ENCODE measurements around the gene VSNL1.

Gene VSNL1

DNA sequence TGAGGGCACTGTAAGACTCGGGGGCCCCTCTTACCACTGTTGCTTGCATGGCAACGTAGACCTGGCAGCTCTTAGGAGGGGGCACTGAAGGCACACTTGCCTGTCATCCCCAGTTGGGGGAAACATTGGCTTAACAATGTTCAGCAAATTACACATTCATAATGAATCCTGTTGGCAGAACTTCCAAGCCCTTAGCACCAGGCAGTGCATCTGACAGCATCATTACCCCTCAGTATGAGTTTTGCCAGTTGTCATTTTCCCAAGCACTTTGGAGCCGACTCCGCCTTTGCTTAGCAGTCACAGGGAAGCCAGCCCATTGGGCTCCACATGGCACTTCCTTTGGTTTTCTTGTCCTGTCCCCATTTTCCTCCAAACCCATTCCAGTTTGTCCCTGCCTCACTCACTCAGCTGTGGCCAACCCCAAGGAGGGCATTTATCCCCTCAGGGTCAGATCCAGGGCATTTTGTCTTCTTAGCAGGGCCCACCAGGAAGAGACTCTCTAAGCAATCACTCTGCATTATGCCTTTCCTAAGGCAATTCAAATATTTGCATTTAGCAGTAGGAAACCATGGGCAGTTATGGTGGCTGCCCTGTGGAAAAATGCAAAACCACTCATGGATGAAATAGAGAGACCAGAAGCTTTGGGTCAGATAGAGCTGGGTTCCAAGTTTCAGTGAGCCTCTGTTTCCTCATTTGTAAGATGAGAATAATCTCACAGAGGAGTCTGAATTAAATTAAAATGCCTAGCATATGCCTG lies 73.9 kb downstream of the VSNL1 start:
- DNase-seq (ENCODE audit: low read depth) = no peak

DNA sequence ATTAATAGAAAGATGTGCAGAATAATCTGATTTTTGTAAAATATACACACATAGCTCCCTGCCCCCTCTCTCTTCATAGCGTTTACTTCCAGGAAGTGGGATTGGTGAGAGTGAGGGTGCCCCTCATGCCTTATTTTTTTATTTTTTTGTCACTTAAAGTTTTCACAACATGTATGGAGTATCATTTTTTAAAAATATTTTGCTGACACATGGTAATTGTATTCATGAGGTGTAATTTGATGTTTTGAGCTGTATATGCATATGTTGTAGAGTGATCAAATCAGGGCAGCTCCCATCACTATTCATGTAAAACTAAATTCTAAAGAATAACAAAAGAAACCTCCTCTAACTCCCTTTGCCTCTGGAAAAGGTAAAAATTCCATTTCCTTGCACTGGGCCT lies 74.7 kb downstream of the VSNL1 start:
- DNase-seq (ENCODE audit: low read depth) = no peak

DNA sequence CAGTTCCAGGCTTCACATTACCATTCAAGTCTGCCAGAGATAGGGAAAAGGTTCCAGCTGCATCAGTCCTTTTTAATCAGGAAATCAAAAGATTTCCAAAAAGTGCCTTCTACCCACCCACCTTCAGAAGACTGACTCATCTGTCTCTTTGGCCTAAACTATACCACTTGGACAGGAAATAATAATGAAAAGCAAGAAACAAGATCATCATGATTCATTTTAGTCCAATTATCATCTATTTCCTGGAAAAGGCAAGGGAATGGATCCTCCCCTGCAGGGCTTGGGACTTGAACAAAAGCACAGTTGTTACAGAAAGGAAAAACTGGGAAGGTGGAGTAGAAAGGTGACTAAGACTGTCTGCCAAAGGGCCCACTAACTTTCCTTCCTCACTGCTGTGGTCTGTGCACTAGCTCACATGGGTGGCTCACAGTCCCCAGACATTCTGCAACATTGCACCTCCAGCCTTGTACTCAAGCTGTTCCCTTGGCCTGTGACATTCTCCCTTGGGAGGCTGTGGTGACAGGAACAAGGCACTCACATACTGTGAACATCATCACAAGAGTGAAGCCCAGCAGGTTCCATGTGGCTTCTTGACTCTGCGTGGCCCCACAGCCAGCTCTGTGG lies 75.3 kb downstream of the VSNL1 start:
- DNase-seq (ENCODE audit: low read depth) = peak; percentile 64

DNA sequence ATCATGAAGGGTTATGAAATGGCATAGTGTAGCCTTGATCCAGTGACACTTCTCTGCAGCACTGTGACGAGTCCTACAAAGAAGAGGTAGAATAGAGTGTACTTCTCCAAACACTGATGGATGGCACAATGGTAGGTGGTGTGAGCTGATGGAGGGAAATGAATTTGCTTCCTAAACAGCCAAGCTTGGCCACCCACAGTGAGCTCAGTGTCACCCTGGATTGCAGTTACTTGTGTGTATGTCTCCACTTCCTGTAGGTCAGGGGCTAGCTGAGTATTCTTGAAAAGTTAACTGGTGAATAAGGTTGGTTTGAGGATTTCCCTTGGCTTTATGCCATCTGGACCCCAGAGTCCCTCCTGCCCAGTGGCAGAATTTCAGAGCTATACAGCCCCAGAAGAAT lies 75.9 kb downstream of the VSNL1 start:
- DNase-seq (ENCODE audit: low read depth) = no peak

DNA sequence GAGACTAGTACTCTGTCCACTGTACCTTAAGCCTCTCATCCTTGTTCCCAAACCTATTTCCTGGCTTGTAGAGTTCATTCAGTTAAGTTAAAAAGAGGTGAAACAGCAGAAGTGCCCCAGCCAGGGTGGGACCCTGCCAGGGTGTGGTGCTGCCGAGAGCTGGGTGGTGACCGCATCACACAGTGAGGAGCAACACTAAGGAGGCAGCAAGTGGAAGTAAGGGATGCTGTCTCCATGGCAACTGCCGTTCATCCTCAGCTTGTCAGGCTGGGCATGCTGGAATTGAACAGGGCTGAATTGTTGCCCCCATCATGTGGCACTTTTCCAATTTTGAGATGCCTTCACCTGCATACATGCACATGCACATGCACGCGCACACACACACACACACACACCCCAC lies 77.0 kb downstream of the VSNL1 start:
- no peak for DNase-seq (ENCODE audit: low read depth)

DNA sequence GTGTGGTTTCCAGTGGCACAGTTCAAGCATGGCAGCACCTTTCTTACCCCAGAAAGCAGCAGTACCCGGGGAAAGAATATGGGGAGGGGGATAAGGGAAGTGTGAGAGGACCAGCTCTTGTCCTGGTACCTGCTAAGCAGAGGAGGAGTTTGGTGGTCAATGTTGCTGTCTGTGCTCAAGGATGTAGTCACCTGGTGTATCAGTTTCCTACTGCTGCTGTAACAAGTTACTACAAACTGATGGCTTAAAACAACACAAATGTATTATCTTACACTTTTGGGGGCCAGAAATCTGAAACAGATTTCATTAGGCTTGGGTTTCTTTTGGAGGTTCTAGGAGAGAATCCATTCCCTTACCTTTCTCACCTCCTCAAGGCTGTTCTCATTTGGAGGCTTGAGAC lies 77.5 kb downstream of the VSNL1 start:
- no peak for DNase-seq (ENCODE audit: low read depth)

DNA sequence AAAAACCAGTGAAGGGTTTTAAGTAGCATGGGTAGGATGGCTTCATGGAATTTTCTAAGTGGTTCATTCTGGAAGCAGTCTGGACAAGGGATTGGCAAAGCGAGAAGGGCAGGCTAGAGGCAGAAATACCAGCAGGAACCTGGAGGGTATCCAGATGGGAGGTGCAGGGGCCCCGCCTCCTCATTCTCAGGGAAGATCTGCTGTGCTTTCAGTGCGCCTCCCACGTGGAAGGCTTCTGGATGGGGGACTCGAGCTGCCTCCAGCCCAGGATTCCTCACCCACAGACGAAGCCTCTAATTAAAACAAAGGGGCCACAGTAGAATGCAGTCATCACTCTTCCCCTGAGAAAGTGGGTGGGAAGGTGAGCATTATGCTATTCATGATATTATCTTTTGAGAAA lies 79.8 kb downstream of the VSNL1 start:
- peak; percentile 43 for DNase-seq (ENCODE audit: low read depth)

DNA sequence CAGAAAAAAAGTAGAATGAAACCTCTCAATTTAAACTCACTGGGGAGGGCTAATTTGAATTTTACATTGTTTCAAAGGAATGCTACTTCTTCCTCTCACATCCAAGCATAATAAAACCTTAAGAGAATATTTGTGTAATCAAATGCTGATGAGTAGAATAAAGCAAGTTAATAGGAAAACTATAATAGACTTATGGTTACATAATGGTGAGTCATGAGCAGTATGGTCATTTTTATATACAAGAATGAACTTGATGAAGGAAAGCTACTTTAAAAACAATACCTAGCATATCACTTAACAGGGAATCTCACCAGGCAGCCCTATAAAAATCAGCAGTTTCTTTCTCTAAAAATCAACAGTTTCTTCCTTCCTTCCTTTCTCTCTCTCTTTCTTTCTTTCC lies 80.3 kb downstream of the VSNL1 start:
- peak; percentile 75 for DNase-seq (ENCODE audit: low read depth)

DNA sequence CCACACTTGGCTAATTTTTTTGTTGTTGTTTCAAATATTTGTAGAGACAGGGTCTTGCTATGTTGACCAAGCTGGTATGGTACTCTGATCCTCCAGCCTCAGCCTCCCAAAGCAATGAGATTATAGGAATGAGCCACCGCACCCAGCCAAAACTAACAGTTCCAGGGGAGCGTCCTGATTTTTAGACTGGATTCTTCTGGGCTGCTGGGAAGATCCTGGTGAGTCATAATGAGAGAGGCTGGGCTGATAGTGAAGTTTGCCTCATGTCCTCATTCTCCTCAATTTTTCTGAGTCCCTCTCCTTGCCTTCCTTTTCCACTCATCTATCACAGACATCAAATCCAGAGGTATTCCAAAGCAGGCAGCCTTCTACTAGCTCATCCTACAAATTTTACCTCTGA lies 81.3 kb downstream of the VSNL1 start:
- peak; percentile 82 for DNase-seq (ENCODE audit: low read depth)

DNA sequence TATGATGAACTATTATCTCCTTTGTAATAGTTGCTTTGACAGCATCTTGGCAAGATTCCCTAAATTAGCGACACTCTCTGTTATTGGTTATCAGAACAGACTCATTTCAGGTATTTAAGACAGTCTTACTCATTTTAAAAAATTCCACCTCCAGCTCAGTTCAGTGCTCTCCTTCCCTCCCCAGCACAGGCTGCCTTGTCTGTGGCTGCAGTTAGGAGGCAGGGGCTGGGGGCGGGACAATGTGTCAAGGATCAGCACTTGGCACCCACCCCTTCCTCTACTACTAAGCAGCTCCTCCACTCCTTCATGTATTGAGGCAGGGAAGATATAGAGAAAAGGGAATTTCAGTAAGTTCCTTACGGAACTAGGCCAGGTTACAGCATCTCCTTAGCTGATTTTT lies 85.0 kb downstream of the VSNL1 start:
- no peak for DNase-seq (ENCODE audit: low read depth)

DNA sequence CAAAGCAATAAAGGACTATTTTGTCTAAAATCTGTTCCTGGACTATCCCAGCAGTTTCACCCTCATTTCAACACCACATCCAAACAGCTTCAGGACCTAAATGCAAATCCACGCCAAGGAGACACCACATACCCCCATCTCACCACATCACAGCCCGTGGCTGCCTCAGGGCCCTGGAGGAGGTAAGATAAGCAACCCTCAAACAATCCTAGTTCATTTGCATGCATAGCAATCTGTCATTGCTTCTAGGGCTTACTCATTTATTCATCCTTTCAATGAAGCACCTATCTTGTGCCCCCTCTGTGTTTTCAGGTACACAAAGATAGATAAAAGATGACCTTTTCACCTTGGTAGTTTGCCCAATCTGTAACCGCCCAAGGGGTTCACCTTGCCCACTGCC lies 86.5 kb downstream of the VSNL1 start:
- no peak for DNase-seq (ENCODE audit: low read depth)

DNA sequence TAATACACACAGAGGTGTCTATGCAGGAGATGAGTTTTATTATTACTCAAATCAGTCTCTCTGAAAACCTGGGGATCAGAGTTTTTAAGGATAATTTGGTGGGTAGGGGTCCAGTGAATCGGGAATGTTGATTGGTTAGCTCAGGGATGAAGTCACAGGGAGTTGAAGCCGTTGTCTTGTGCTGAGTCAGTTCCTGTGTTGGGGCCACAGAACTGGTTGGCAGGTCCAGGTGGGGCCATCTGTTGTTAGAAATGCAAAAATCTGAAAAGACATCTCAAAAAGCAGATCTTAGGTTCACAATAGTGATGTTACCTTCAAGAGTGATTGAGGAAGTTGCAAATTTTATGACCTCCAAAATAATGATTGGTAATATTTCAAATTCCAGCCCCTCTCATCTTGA lies 86.9 kb downstream of the VSNL1 start:
- no peak for DNase-seq (ENCODE audit: low read depth)

DNA sequence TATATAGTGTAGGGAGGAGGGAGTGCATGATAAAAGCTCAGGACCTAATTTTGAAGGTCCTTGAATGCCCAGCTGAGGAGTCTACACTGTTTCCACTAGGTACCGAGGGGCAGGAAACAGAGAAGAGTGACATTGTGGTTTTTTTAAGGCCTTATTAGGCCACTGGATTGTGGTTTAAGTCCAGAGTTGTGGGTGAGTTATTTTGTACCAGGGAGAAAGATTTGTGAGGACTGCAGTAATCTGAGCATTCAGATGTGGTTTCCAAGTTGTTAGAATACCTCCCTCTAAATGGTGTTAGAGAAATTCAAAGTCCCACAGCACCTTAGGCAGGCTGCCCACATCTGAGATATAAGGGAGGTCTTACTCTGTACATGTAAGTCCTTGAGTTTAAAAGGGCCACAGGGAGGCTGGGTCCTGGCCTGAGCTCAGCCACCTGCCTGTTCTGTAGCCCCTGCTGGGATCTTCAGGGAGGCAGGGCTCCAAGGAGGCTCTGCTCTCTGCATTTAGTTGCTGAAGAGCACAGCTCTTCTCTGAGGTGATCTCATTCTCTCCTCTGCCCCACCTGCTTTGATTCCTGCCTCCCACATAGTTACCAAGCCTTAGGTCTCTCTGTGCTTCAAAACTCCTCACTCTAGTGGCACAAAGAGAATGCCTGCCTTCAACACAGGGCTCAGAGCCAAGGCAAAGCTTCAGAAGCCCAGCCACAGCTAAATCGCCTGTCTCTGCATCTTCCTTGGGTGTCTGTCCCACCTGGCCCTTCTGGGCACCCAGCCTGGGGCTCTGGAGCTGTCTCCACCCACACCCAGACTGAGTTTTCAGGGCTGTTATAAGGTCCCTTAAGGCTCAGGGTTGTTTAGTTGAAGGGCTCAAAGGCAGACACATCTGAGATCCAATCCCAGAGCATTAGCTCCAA lies 88.1 kb downstream of the VSNL1 start:
- no peak for DNase-seq (ENCODE audit: low read depth)

DNA sequence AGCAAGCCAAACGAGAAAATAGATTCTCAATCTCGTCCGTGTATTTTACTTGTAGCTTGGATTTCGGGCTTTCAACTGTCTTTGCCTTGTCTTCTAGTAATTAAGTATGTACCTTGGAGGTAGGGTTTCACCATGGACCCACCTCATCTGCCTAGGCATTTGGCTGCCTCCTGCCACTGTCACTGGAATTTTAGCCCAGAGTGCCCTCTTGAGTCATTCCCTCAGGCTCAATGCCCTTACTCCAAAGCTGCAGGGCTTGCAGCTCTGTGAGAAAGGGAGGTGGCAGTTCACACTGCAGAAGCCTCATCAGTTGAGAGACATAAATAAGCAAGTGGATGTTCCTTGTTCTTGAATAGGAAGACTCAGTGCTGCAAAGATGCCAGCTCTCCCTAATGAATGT lies 89.6 kb downstream of the VSNL1 start:
- no peak for DNase-seq (ENCODE audit: low read depth)

DNA sequence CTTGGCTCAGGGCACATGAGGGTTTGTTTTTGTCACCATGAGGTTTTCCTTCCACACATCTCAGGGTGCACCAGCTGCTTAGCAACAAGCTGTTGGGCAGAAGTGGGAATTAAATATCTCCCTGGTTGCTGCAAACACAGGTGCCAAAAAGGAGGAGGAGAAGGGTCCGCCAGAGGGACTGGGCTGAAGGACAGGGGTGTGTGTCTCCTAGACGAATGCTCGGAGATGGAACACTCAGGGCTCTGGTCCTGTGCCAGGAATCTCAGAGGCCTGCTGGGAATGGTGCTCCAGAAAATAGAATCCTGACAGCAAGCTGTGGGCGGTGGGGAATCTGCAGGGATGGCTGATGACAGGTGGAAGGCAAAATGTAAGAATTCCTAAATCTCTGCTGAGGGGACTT lies 94.5 kb downstream of the VSNL1 start:
- DNase-seq (ENCODE audit: low read depth) = no peak

DNA sequence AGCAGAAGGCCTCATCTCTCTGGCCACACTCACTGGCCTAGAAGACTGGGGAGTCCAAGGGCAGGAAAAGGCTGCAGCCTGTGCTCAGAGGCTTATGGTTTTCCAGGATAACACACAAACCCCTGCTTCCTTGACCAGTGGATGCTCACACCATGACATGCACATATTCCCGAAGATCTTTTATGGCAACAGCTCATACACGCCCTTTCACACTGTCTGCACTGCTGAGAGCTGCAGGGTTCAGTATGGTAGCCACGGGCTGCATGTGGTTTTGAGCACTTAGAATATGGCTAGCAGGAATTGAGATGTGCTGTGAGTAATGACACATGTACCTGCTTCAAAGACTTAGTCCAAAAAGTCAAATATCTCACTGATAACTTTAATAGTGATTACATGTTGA lies 95.8 kb downstream of the VSNL1 start:
- DNase-seq (ENCODE audit: low read depth) = no peak

DNA sequence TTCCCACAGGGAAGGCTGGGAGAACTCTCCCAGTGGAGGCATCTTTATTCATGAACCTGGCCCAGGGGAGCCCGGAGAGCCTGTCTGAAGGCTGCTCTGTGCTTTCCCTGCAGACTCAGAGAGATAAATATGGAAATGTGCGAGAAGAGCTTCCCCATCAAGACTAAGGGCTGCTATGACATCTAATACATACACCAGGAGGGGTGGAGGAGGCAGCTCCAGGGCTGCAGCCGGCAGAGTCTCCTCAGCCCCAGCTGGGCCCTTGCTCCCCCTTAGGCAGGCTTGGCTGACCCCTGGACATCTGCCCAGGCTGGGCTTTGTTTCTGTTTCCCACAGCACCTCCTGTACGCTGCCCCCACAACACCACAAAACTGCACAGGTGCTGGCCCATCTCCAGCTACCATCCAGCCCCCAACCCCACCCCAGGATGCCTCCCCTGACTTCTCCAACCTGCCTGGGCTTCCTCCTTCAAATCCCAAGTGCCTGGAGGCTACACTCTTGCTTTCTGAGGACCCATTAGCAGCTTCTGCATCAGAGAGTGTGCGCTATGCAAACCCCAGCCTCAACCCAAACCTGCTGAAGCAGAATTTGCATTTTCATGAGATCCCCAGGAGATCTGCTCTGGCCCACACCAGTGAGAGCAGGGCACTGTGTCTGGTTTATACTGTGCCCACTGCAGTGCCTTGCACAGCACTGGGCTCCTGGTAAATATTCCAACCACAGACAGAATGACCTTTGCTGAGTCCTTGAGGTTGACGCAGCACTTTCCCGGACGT lies 96.8 kb downstream of the VSNL1 start:
- DNase-seq (ENCODE audit: low read depth) = no peak

DNA sequence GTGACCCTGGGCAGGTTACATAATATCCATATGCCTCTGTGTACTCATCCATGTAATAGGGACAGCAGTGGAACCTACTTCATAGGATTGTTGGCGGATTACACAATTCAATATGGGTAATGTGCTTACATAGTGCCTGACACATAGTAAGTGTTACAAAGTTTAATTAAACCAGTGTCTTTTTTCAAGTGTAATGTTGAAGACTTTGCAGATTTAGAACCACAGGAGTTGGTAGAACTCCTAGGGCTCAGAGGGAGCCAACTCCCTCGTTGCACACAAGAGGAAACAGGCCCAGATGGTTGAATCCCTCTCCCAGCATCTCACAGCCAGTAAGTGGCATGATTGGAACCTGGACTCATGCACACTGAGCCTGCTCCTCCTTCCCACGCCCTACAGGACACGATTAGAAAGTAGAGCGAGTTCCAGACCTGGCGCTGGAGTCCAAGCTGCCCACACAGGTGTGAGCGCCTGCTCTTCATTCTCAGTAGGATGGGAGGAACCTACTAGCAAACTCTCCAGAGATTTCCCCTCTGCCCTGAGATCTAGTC lies 97.8 kb downstream of the VSNL1 start:
- no peak for DNase-seq (ENCODE audit: low read depth)

DNA sequence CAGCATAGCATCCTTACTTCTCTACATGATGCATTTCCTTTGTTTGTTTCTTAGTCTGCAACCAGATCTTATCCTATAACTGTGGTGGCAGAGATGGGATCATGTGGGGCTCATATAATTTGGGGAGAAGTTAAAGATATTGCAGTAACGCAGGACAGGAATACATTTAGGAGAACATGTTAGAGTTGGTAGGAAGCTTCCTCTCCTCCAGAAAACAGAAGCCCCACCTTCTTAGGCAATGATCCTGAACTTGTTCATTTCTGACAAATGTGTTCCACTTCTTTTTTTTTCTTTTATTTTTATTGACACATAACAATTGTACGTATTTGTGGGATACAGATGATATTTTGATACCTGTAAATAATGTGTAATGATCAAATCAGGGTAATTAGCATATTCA lies 99.9 kb downstream of the VSNL1 start:
- no peak for DNase-seq (ENCODE audit: low read depth)

DNA sequence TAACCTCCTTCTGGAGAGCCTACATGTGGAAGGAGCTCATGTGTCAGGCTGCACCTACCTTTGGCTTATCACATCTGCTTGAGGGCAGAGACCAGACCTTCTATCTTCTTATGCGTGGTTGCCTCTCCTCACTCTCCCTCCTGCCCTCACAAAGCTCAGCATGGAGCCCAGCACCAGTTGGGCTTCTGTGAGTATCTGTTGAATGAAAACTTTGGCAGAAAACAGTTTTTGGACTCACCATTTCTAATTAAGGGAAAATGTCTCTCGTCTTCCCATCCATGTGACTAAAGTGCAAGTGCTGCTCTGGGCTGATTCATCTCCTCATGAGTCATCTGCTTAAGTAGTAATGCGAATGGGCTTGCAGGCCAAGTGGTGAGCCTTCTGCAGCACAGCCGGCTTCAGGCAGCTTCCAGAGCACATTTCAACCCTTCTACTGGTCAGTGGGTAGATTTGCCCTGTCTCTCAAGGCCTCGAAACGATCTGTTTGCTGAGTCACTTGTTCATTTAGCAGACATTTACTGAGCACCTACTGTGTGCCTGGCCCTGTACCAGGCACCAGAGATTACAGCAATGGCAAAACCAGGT lies 102.6 kb downstream of the VSNL1 start:
- DNase-seq (ENCODE audit: low read depth) = peak; percentile 96

DNA sequence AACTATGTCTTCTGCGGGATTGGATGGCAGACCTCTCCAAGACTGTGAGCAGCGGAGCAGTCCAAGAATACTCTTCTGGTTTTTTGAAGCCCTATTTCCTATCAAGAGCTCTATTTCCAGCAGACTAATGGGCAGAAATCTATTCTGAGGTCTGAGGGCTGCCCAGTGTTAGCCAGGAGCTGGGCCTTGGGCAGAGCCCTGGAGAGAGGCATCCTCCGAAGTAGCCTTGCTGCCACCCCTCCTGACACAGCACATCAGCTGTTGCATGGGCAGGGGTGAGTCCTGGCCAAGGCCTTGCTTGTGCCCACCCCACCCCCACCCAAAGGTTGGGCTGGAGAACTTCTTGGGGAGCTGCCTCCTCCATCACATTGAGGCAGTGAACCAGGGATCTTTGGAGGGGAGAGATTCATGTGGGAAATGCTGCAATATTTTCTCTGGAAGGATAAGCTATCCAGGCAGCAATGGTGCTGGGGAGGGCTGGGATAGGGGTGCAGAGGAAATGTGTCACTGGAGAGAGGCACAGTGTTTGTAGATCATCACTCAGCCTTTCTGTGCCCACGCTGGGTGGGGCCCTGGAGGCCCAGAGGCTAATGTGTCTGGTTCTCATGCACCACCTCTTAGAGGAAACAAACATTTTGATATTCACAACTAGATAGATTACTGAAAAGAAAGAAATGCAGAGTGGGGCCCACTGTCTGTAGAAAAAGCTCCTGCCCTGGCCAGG lies 104.7 kb downstream of the VSNL1 start:
- DNase-seq (ENCODE audit: low read depth) = peak; percentile 43

All from EH (cell line).